Pons (tissue), 1 donor: Measurements from ENCODE around the gene IKBKG.
"Not testable (repeated sequence)": the region's sequence is repeated elsewhere in the genome, so short reads cannot be mapped to it uniquely, and the experiment has no call there.

Experiments used
- DNase-seq: peaks from one replicate; pipeline ENCODE4 v3.0.0-alpha.2; 2016; ENCODE audit warnings: low spot score

IKBKG gene

GRCh38 chrX:154558896-154559295 is 11.5 kb downstream of the IKBKG start:
- DNase-seq = not testable (repeated sequence)

- DNase-seq = not testable (repeated sequence)
Measured at GRCh38 chrX:154560326-154560725, 12.9 kb downstream of the IKBKG start.

GRCh38 chrX:154562295-154562694 is 14.9 kb downstream of the IKBKG start:
- not testable (repeated sequence) for DNase-seq

- DNase-seq = not testable (repeated sequence)
Measured at GRCh38 chrX:154570361-154570760, 22.9 kb downstream of the IKBKG start.

- not testable (repeated sequence) for DNase-seq
Measured at GRCh38 chrX:154573061-154573460, 25.6 kb downstream of the IKBKG start.

- DNase-seq = not testable (repeated sequence)
Measured at GRCh38 chrX:154575076-154575475, 27.7 kb downstream of the IKBKG start.

- DNase-seq = not testable (repeated sequence)
Measured at GRCh38 chrX:154582994-154583393, 35.6 kb downstream of the IKBKG start.

GRCh38 chrX:154584585-154585183 is 37.3 kb downstream of the IKBKG start, which contains the start of gene CTAG1A:
Gene CTAG1A, plus strand, starts transcription at chrX:154585133. Its CDS starts 74 bp downstream, at chrX:154585207.
- DNase-seq = not testable (repeated sequence)

GRCh38 chrX:154590415-154590814 is 43.0 kb downstream of the IKBKG start:
- not testable (repeated sequence) for DNase-seq

- no peak for DNase-seq
Measured at GRCh38 chrX:154592505-154592904, 45.1 kb downstream of the IKBKG start.

GRCh38 chrX:154593201-154593600 is 45.8 kb downstream of the IKBKG start:
- no peak for DNase-seq

- no peak for DNase-seq
Measured at GRCh38 chrX:154594491-154594890, 47.1 kb downstream of the IKBKG start.

- DNase-seq = no peak
Measured at GRCh38 chrX:154595559-154596249, 48.3 kb downstream of the IKBKG start.

- DNase-seq = no peak
Measured at GRCh38 chrX:154596290-154596929, 49.0 kb downstream of the IKBKG start.

- no peak for DNase-seq
Measured at GRCh38 chrX:154597221-154597620, 49.8 kb downstream of the IKBKG start.

GRCh38 chrX:154598656-154599055 is 51.2 kb downstream of the IKBKG start:
- no peak for DNase-seq

- no peak for DNase-seq
Measured at GRCh38 chrX:154599531-154599930, 52.1 kb downstream of the IKBKG start.

- no peak for DNase-seq
Measured at GRCh38 chrX:154600759-154601374, 53.4 kb downstream of the IKBKG start.

GRCh38 chrX:154602226-154602625 is 54.8 kb downstream of the IKBKG start:
- DNase-seq = no peak

- no peak for DNase-seq
Measured at GRCh38 chrX:154602766-154603437, 55.5 kb downstream of the IKBKG start.

GRCh38 chrX:154603438-154604430 is 56.3 kb downstream of the IKBKG start:
- DNase-seq = peak; percentile 0
